ENCODE measurements around the gene SPRYD7. TPM values are rescaled to one million over a fixed set of nuclear protein-coding genes. Genes with fewer than 3 reads are reported as not detected.
A peak's percentile ranks its signal among the peaks of the same experiment; 100 is the strongest.

The SPRYD7 gene
- total and polyA plus RNA-seq, 8 donors = 3.6 to 26.9 (median 8.1) TPM; not detected in 1

GRCh38 chr13:49874430-49874829, 61.7 kb downstream of the SPRYD7 start:
- H3K9me3 ChIP-seq = peaks cover 4 to 27% (median 18%) of the 10 kb centered on the region in 4 donors
- H3K36me3 ChIP-seq = no peaks in the 10 kb centered on the region
- H3K27ac ChIP-seq = no peak overlapping the region
- intact Hi-C loops (cut with DNase I; ENCODE audit: low total_unique reads) = no loop called here
- peaks cover 0 to 4% (median 0%) of the 10 kb centered on the region in 3 donors for H3K27me3 ChIP-seq
- H3K4me1 ChIP-seq = no peaks in the 10 kb centered on the region
- H3K4me3 ChIP-seq = no peak overlapping the region
- 87 to 96% (median 94%) methylated on average over 3 of the region's 3 CpGs for WGBS, 5 donors
- DNase-seq = no peak
- no peak for TF ChIP-seq EP300 (IDR thresholded peaks at IDR 0.05)
- TF ChIP-seq CTCF (IDR thresholded peaks at IDR 0.05) = no peak
- no peak for TF ChIP-seq POLR2AphosphoS5 (IDR thresholded peaks at IDR 0.05)
- no peak for TF ChIP-seq POLR2A (IDR thresholded peaks at IDR 0.05)

GRCh38 chr13:49869519-49869918, 66.6 kb downstream of the SPRYD7 start:
- peaks cover 3% of the 10 kb centered on the region in 4 donors for H3K9me3 ChIP-seq
- no peak overlapping the region for H3K27ac ChIP-seq
- intact Hi-C loops (cut with DNase I; ENCODE audit: low total_unique reads) = no loop called here
- H3K36me3 ChIP-seq = no peaks in the 10 kb centered on the region
- no peaks in the 10 kb centered on the region for H3K4me1 ChIP-seq
- peak in 1 of 2 donors; percentile 55 for DNase-seq
- H3K4me3 ChIP-seq = no peak overlapping the region
- WGBS, 5 donors = 42 to 53% (median 48%) methylated on average over 3 of the region's 3 CpGs
- no peaks in the 10 kb centered on the region for H3K27me3 ChIP-seq
- no peak for TF ChIP-seq POLR2AphosphoS5 (IDR thresholded peaks at IDR 0.05)
- TF ChIP-seq POLR2A (IDR thresholded peaks at IDR 0.05) = no peak

- H3K27ac ChIP-seq = no peak overlapping the region
- no peak overlapping the region for H3K4me3 ChIP-seq
- no peak for DNase-seq
- no peaks in the 10 kb centered on the region for H3K9me3 ChIP-seq
- TF ChIP-seq EP300 (IDR thresholded peaks at IDR 0.05) (no peak), POLR2A (IDR thresholded peaks at IDR 0.05) (no peak), CTCF (IDR thresholded peaks at IDR 0.05) (no peak), POLR2AphosphoS5 (IDR thresholded peaks at IDR 0.05) (no peak)
- H3K36me3 ChIP-seq = no peaks in the 10 kb centered on the region
- no peaks in the 10 kb centered on the region for H3K27me3 ChIP-seq
- no peaks in the 10 kb centered on the region for H3K4me1 ChIP-seq
- 85 to 90% (median 88%) methylated on average over 8 of the region's 8 CpGs for WGBS, 5 donors
- intact Hi-C loops (cut with DNase I; ENCODE audit: low total_unique reads) = no loop called here
Observed at GRCh38 chr13:49867834-49868233, 68.3 kb downstream of the SPRYD7 start.

GRCh38 chr13:49865218-49865617, 70.9 kb downstream of the SPRYD7 start:
- no peaks in the 10 kb centered on the region for H3K27me3 ChIP-seq
- 31 to 72% (median 60%) methylated on average over 1 of the region's 1 CpG for WGBS, 5 donors
- H3K4me1 ChIP-seq = peaks cover 0 to 4% (median 0%) of the 10 kb centered on the region in 4 donors
- intact Hi-C loops (cut with DNase I; ENCODE audit: low total_unique reads) = no loop called here
- DNase-seq = no peak
- no peak overlapping the region for H3K27ac ChIP-seq
- no peaks in the 10 kb centered on the region for H3K9me3 ChIP-seq
- no peak overlapping the region for H3K4me3 ChIP-seq
- TF ChIP-seq CTCF (IDR thresholded peaks at IDR 0.05) (no peak), POLR2AphosphoS5 (IDR thresholded peaks at IDR 0.05) (no peak), POLR2A (IDR thresholded peaks at IDR 0.05) (no peak), EP300 (IDR thresholded peaks at IDR 0.05) (no peak)
- H3K36me3 ChIP-seq = no peaks in the 10 kb centered on the region

GRCh38 chr13:49864509-49864908, 71.6 kb downstream of the SPRYD7 start:
- Histone ChIP-seq H3K36me3 (no peaks in the 10 kb centered on the region), H3K27ac (no peak overlapping the region), H3K27me3 (no peaks in the 10 kb centered on the region), H3K4me1 (peaks cover 0 to 10% (median under 1%) of the 10 kb centered on the region in 4 donors), H3K9me3 (no peaks in the 10 kb centered on the region), H3K4me3 (no peak overlapping the region)
- no peak for DNase-seq
- intact Hi-C loops (cut with DNase I; ENCODE audit: low total_unique reads) = no loop called here
- TF ChIP-seq EP300 (IDR thresholded peaks at IDR 0.05) (no peak), POLR2AphosphoS5 (IDR thresholded peaks at IDR 0.05) (no peak), POLR2A (IDR thresholded peaks at IDR 0.05) (no peak), CTCF (IDR thresholded peaks at IDR 0.05) (no peak)

All from stomach (tissue), 9 donors.